ENCODE data around the gene NLRP6. TPM values are rescaled to one million over a fixed set of nuclear protein-coding genes. Genes with fewer than 3 reads are reported as not detected.
A peak's percentile ranks its signal among the peaks of the same experiment; 100 is the strongest.

NLRP6 gene
- total RNA-seq, 3 donors from 2014 or later (not counting 1 experiment from before 2014, with no cell fraction given), result 1.7 to 3.0 (median 2.3) TPM

- DNase-seq, result no peak
- TF ChIP-seq, protein P1, sequence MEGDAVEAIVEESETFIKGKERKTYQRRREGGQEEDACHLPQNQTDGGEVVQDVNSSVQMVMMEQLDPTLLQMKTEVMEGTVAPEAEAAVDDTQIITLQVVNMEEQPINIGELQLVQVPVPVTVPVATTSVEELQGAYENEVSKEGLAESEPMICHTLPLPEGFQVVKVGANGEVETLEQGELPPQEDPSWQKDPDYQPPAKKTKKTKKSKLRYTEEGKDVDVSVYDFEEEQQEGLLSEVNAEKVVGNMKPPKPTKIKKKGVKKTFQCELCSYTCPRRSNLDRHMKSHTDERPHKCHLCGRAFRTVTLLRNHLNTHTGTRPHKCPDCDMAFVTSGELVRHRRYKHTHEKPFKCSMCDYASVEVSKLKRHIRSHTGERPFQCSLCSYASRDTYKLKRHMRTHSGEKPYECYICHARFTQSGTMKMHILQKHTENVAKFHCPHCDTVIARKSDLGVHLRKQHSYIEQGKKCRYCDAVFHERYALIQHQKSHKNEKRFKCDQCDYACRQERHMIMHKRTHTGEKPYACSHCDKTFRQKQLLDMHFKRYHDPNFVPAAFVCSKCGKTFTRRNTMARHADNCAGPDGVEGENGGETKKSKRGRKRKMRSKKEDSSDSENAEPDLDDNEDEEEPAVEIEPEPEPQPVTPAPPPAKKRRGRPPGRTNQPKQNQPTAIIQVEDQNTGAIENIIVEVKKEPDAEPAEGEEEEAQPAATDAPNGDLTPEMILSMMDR (IDR thresholded peaks at IDR 0.05), result no peak
- Histone ChIP-seq H3K27ac (ENCODE audit: low read length) (no peak overlapping the region), H3K4me3 (ENCODE audit: low read length) (no peak overlapping the region), H3K4me1 (ENCODE audit: control insufficient read depth, insufficient read depth, low read length) (no peaks in the 10 kb centered on the region), H3K36me3 (ENCODE audit: control insufficient read depth, insufficient read depth, low read length) (peaks cover 72% of the 10 kb centered on the region), H3K9me3 (ENCODE audit: control insufficient read depth, insufficient read depth, low read length) (no peaks in the 10 kb centered on the region), H3K27me3 (ENCODE audit: control insufficient read depth, insufficient read depth, low read length) (no peaks in the 10 kb centered on the region)
- H3K4me3 Mint-ChIP-seq, result no peak overlapping the region
- intact Hi-C loops (cut with micrococcal nuclease), result no loop called here
- H3K27me3 Mint-ChIP-seq (ENCODE audit: low read depth in 2 of 2), result no peaks in the 10 kb centered on the region
- ATAC-seq, result no peak
- WGBS (ENCODE audit: insufficient coverage), result 86% methylated on average over 2 of the region's 2 CpGs
- peaks cover 15 to 20% of the 10 kb centered on the region in 2 donors for H3K4me1 Mint-ChIP-seq
- H3K36me3 Mint-ChIP-seq, result peaks cover 32% of the 10 kb centered on the region
- H3K27ac Mint-ChIP-seq, result no peak overlapping the region
- no peaks in the 10 kb centered on the region for H3K9me3 Mint-ChIP-seq
Observed at GRCh38 chr11:244376-244775, 33.8 kb upstream of the NLRP6 start.

DNA sequence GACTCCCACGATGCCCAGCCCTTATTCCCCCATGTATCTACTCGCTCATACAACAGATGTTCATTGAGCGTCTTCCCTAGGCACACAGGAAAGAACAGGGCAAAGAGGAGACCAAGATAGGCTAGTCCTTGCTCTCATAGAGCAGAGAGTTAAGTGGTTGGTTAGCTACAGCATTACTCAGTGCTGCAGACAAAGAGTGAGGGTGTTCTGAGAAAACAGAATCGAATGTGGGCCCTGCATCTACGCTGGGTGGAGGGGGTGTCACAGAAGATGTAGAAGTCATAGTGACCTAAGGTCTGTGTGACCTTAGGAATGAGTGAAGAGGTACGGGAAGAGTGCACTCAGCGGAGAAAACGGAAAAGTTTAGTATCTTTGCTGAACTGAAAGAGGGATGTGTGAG lies 29.1 kb upstream of the NLRP6 start:
- intact Hi-C loops (cut with micrococcal nuclease), result no loop called here
- Histone ChIP-seq H3K27ac (ENCODE audit: low read length) (no peak overlapping the region), H3K27me3 (ENCODE audit: control insufficient read depth, insufficient read depth, low read length) (no peaks in the 10 kb centered on the region), H3K9me3 (ENCODE audit: control insufficient read depth, insufficient read depth, low read length) (no peaks in the 10 kb centered on the region), H3K36me3 (ENCODE audit: control insufficient read depth, insufficient read depth, low read length) (peaks cover 79% of the 10 kb centered on the region), H3K4me3 (ENCODE audit: low read length) (no peak overlapping the region), H3K4me1 (ENCODE audit: control insufficient read depth, insufficient read depth, low read length) (peaks cover 5% of the 10 kb centered on the region)
- Mint-ChIP-seq H3K4me1 (peaks cover 0 to 13% of the 10 kb centered on the region in 2 donors), H3K4me3 (no peak overlapping the region), H3K36me3 (peaks cover 33% of the 10 kb centered on the region), H3K27me3 (ENCODE audit: low read depth in 2 of 2) (no peaks in the 10 kb centered on the region), H3K9me3 (no peaks in the 10 kb centered on the region), H3K27ac (no peak overlapping the region)
- ATAC-seq (no peak), DNase-seq (no peak)
- WGBS (ENCODE audit: insufficient coverage), result 80% methylated on average over 8 of the region's 8 CpGs
- TF ChIP-seq, protein P1 (IDR thresholded peaks at IDR 0.05), result no peak

- intact Hi-C loops (cut with micrococcal nuclease), result loop anchor here (2.0 to 5.0 kb wide), 3 partner anchors 57 to 197 kb away; partner anchors contain the start of gene IFITM2
- 96% methylated on average over 5 of the region's 5 CpGs for WGBS (ENCODE audit: insufficient coverage)
Observed at GRCh38 chr11:250274-250673, 27.9 kb upstream of the NLRP6 start.

More at GRCh38 chr11:250274-250673, 27.9 kb upstream of the NLRP6 start:
- Histone ChIP-seq H3K9me3 (ENCODE audit: control insufficient read depth, insufficient read depth, low read length) (no peaks in the 10 kb centered on the region), H3K36me3 (ENCODE audit: control insufficient read depth, insufficient read depth, low read length) (peaks cover 68% of the 10 kb centered on the region), H3K27me3 (ENCODE audit: control insufficient read depth, insufficient read depth, low read length) (no peaks in the 10 kb centered on the region), H3K4me1 (ENCODE audit: control insufficient read depth, insufficient read depth, low read length) (peaks cover 5% of the 10 kb centered on the region), H3K27ac (ENCODE audit: low read length) (no peak overlapping the region), H3K4me3 (ENCODE audit: low read length) (no peak overlapping the region)
- Mint-ChIP-seq H3K9me3 (no peaks in the 10 kb centered on the region), H3K27ac (no peak overlapping the region), H3K4me3 (no peak overlapping the region), H3K27me3 (ENCODE audit: low read depth in 2 of 2) (no peaks in the 10 kb centered on the region), H3K4me1 (peaks cover 0 to 13% of the 10 kb centered on the region in 2 donors), H3K36me3 (peaks cover 33% of the 10 kb centered on the region)
- DNase-seq (peak in 1 of 2 donors; percentile 19), ATAC-seq (no peak)
- TF ChIP-seq, protein P1 (IDR thresholded peaks at IDR 0.05), result no peak
